Adrenal gland (tissue), 5 donors: ENCODE results near the gene WIPI1.

ENCODE experiments used
- POLR2A ChIP-seq, 2 donors: fragments of 450-650 bp; IDR thresholded peaks; one replicate each; pipeline ENCODE4 v1.6.1; 2017; ENCODE audit warnings: antibody characterized with exemption in 2 of 2, mild to moderate bottlenecking in 2 of 2, moderate library complexity in 1 of 2
- TF ChIP-seq, protein P1 (sequence below), 6 experiments: fragments of 450-650 bp in 4 of 6; fragments of 200-600 bp in 2 of 6; sonication (generic) in 1 of 6; IDR thresholded peaks; 1 replicate in 5 of 6; 2 replicates in 1 of 6; pipeline versions ENCODE4 v1.5.1 to v1.8.0; 2016 to 2021; ENCODE audit warnings: antibody characterized with exemption in 6 of 6, mild to moderate bottlenecking in 2 of 6, moderate library complexity in 1 of 6
- donor health status: DM: no; HTN: no; CAD: no.

DNA sequence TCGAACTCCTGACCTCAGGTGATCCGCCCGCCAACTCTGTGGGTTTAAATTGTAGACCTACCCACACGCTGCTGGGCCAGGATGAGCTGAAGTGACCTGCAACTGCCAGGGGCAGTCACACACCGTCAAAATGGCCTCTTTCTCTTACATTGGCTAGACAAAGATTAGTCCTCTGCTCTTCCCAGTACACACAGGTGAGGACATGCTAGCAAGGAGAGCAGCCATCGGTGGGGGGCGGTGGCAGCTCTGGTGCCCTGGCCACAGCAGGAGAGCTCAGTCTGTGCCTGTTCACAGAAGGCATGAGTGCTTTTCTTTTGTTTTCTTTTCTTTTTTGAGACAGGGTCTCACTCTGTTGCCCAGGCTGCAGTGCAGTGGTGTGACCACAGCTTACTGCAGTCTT lies 29.7 kb downstream of the WIPI1 start:
- TF ChIP-seq, protein P1, sequence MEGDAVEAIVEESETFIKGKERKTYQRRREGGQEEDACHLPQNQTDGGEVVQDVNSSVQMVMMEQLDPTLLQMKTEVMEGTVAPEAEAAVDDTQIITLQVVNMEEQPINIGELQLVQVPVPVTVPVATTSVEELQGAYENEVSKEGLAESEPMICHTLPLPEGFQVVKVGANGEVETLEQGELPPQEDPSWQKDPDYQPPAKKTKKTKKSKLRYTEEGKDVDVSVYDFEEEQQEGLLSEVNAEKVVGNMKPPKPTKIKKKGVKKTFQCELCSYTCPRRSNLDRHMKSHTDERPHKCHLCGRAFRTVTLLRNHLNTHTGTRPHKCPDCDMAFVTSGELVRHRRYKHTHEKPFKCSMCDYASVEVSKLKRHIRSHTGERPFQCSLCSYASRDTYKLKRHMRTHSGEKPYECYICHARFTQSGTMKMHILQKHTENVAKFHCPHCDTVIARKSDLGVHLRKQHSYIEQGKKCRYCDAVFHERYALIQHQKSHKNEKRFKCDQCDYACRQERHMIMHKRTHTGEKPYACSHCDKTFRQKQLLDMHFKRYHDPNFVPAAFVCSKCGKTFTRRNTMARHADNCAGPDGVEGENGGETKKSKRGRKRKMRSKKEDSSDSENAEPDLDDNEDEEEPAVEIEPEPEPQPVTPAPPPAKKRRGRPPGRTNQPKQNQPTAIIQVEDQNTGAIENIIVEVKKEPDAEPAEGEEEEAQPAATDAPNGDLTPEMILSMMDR (IDR thresholded peaks at IDR 0.05): no peak
- TF ChIP-seq POLR2A (IDR thresholded peaks at IDR 0.05): no peak
